Astrocyte (in vitro differentiated cells and primary cell): ENCODE results near the gene TFDP2.

Source experiments
- EZH2 ChIP-seq: IDR thresholded peaks from 2 replicates; pipeline ENCODE4 v1.6.1; 2012; ENCODE audit warnings: mild to moderate bottlenecking, low read length, inconsistent platforms; ENCODE audit not compliant: insufficient read depth
- TF ChIP-seq, protein P1 (sequence below): IDR thresholded peaks from 2 replicates; pipeline ENCODE4 v1.5.1; 2011; ENCODE audit warnings: low read depth, mild to moderate bottlenecking, inconsistent platforms, low read length, moderate library complexity; ENCODE audit not compliant: insufficient read depth

GRCh38 chr3:141992512-141992911 lies 156.8 kb downstream of the TFDP2 start:
- TF ChIP-seq, protein P1, sequence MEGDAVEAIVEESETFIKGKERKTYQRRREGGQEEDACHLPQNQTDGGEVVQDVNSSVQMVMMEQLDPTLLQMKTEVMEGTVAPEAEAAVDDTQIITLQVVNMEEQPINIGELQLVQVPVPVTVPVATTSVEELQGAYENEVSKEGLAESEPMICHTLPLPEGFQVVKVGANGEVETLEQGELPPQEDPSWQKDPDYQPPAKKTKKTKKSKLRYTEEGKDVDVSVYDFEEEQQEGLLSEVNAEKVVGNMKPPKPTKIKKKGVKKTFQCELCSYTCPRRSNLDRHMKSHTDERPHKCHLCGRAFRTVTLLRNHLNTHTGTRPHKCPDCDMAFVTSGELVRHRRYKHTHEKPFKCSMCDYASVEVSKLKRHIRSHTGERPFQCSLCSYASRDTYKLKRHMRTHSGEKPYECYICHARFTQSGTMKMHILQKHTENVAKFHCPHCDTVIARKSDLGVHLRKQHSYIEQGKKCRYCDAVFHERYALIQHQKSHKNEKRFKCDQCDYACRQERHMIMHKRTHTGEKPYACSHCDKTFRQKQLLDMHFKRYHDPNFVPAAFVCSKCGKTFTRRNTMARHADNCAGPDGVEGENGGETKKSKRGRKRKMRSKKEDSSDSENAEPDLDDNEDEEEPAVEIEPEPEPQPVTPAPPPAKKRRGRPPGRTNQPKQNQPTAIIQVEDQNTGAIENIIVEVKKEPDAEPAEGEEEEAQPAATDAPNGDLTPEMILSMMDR, result no peak
- TF ChIP-seq EZH2, result no peak
